NCI-H2171 (cell line): ENCODE results near the gene SLC16A1.
A peak's percentile ranks its signal among the peaks of the same experiment; 100 is the strongest.
"Not testable (repeated sequence)": the region's sequence is repeated elsewhere in the genome, so short reads cannot be mapped to it uniquely, and the experiment has no call there.

Experiments
- DNase-seq: peaks from one replicate; lab custom pipeline; 2025; lab: John Stamatoyannopoulos, UW

SLC16A1 gene

DNA sequence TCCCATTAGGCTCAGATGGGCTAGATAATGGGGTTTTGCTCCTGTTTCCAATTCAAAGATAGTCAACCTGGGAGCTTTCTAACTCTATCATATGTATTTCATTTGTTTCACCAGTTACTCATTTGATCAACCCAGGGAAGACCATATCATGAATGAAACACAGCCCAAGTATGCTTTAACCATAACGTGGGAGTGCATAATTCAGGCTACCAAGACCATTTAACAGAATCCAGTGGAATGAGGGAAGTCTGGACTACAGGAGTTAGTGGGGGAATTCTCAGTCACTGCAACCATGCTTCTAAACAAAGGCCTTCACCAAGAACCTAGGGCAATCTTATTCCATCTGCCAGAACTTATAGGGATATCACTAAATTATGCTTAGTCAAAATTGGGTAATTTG is 15.0 kb upstream of the SLC16A1 start:
- DNase-seq, result no peak

DNA sequence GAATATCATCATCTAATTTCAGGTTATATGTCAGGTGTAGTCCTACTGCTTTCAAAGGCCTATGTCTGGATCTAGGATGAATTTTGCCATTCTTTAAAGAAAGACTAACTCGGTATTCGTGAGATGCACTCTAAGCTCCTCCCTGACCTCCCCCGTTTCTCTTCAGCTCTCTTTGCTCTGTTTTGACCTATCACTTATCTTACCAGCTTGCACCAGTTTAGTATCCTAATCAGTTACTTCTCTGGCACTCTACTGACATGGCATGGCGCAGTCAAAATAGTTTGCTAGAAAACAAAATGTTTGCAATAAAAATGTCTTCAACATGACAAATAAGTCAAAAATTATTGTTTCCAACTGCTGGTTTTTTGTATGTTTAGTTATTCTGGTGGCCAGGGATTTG is 8.4 kb upstream of the SLC16A1 start:
- no peak for DNase-seq

DNA sequence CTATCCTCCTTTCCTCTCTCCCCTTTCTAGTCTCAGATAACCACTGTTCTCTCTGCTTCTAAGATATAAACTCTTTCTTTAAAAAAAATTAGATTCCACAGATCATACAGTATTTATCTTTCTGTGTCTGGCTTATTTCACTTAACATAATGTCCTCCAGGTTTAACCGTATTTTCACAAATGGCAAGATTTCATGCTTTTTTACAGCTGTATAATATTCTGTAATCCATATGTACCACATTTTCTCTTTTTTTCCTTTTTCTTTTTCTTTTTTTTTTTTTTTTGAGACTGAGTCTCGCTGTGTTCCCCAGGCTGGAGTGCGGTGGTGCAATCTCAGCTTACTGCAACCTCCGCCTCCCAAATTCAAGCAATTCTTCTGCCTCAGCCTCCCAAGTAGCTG is 5.1 kb upstream of the SLC16A1 start:
- DNase-seq, result no peak

DNA sequence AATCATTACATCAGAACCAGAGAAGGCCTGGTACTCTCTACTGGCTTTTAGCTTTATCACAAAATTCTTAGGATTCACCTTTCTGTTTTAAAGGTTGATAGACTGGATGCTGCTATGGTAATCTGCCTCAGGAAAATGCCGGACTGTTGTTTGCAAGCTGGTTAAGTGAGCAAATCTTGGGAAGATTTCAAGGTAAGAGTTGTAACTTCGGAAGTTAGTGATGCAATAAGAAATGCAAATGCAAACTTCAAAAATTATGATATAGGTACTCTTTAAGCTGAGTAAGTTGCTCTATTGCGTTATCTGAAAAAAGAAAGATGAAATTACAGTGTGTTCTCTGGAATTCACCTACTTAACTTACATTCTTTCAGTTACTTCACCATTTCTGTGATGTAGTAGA is 4.4 kb upstream of the SLC16A1 start:
- no peak for DNase-seq

DNA sequence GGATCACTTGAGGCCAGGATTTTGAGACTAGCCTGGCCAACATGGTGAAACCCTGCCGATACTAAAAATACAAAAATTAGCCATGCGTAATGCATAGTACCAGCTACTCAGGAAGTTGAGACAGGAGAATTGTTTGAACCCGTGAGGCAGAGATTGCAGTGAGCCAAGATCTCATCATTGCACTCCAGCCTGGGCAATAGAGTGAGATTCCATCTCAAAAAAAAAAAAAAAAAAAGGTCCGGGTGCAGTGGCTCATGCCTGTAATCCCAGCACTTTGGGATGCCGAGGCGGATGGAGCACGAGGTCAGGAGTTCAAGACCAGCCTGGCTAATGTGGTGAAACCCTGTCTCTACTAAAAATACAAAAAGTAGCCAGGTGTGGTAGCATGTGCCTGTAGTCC is 2.2 kb upstream of the SLC16A1 start:
- DNase-seq, result not testable (repeated sequence)

DNA sequence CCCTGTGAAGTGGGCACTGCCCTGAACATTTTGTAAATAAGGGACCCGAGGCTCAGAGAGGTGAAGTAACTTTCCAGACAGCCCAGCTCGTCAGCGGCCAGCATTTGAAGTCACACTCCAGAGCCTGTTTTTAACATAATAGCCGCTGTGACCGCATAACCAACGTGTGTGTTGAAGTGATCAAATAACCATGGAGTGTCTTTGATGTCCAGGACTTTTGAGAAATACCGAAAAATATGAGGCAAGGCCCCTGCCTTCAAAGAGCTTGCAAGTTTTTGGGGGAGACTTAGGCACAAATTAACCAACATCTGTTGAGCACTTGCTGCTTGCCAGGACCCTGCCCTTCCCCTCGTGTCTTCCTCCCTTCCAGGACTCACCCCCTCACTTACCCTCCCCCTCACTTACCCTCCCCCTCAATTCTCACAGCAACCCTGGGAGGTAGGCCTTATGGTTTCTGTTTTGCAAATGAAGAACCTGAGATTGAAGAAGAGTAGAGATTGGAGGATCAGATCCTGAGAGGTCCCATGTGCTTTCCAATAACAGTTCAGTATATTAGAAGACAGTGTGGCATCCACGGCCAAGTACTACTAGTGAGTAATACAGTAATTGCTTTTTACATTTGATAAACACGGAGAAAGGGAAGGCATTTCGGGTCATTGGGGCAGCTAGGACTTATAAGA is 1.3 kb upstream of the SLC16A1 start:
- peak; percentile 42 for DNase-seq

DNA sequence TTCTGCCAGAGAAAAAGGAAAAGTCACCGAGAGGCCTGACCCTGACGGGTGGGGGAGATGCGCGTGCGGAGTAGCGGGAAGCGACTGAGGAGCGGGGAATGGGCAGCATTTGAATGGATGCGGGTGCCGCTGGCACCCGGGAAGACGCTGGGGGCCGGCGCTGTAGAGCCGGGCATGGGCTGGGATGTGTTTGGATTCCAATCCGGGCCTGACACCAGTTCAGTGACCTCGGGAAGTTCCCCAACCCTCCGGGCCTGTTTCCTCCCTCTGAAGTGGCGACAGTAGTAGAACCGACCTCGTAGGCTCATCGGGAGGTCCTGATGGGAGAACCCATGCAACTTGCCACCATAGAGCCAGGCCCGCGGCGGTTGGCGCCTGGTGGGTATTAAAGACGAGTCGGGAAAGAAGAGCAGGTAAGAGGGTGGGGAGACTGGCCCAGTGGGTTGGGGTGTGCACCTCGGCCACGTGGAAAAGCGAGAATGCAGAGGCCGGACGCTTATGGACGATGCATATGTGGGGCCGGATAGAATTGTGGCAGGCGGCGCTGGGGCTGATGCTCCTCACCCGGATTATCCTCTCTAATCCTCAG is 642 bp upstream of the SLC16A1 start:
- peak; percentile 31 for DNase-seq

DNA sequence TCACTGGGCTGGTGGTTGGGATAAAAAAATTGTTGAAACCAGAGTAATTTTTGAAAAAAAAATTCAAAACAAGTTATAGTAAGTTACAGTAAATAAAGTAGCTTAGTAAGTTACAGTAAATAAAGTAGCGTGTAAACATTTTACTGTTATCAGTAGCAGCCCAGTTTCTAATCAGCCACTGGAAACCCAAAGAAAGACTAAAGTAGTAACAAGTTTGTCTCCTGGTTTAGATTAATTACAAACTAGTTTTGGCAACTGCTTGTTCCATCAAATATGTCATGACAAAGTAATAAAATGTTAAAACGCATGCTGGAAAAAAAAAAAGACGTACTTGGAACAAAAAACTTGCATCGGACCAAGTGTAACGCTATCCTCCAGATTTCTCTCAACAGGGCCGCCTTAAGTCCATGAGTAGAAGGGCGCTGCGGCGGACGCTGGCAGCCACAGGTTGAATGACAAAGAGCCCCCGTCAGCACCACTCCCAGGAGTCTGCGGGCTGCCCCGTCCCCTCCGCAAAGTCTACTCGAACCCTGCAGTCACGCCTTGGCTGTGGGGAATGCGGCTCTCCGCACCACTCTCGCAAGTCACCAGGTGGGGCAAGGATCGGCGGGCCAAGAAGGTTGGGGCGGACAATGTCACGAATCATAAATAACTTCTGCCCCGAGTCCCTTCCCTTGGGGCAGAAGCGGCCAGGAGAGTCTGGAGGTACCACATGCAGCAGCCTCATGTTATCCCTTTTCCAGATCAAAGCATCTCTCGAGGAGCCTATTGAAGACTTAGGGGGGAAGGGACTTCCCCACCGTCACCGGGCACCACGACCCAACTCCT is 837 bp downstream of the SLC16A1 start:
- DNase-seq, result peak; percentile 54

DNA sequence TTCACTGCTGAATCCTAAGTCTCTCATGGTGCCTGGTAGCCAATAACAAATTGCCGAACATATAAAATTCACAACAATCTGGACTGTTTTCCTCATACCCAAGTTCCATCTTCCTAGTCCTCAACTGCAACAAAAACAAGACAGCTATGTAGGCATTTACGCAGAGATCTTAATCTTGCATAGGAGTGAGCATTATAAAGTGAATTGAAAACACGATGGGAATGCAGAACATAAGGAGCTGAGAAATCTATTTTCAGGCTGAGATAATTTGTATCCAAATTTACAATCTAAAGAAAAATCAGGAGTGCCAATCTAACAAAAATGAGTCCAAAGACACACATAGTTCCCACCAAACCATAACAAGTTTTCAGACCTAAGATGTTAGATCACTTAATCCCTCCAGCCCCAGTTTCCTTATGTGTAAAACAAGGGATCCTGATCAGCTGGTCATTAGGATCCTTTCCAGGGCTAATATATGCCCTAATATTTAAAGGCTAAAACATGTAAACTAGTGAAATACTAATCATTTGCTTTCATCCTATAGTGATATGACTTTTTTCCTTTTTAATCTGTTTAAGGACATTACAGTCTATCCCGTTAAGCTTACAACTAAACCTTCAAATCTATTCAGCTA is 1.9 kb downstream of the SLC16A1 start:
- no peak for DNase-seq

DNA sequence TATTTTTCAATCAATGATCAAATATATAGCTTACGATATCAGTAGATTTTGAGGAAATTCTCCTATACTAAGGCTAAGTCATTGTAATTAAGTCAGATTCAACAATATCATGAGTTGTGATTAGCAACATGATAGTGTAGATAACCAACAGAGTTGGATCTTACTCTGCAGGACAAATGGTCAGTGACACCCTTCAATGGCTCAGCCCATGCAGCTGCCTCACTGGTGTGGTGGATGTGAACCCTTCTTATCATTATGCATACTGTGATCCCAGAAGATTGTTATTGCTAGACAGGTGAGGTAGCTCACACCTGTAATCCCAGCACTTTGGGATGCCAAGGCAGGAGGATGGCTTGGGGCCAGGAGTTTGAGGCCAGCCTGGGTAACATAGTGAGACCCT is 5.6 kb downstream of the SLC16A1 start:
- no peak for DNase-seq

DNA sequence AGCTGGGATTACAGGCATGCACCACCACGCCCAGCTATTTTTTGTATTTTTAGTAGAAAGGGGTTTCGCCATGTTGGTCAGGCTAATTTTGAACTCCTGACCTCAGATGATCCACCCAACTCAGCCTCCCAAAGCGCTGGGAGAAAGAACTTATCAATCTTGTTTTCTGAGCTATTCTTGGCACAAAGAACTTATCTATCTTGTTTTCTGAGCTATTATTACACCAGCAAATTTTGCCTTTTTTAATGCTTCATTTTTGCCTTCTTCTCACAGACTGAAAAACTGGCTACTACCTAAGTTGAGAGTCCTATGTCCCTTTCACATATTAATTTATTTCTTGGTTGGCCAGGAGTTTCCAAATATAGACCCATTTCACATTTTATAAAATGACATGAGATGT is 9.3 kb downstream of the SLC16A1 start:
- no peak for DNase-seq

DNA sequence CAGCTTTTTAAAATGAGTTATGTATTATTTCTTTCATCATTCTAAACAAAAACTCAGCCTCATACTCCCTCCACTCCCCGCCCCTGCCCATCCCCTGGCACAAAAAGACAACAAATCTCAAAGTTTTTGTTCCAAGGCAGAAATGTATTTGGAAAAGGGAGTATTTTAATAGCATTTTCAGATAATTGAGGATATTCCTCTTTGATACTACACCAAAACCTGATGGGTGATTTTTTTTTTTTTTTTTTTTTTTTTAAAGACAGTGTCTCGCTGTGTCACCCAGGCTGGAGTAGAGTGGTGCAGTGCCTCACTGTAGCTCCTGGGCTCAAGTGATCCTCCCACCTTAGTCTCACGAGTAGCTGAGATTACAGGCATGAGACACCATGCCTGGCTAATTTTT is 16.2 kb downstream of the SLC16A1 start:
- no peak for DNase-seq

DNA sequence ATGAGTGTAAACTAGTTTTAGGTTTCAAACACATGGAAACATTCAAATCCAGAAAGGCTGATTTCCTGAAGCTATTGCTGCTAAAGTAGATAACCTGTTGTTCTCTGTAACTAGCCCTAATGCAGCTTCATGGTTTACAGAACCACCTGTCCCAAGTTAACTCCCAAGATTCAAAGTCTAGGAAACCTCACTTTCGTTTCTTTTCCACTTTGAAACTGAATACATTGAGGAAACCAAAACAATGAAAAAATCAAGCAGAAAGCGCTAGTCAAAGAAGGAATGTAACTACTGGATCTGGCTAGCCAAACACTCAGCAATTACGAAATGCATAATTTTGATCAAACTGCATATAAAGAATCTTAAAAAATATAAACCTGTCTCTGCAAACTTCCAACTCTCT is 17.8 kb downstream of the SLC16A1 start:
- no peak for DNase-seq

DNA sequence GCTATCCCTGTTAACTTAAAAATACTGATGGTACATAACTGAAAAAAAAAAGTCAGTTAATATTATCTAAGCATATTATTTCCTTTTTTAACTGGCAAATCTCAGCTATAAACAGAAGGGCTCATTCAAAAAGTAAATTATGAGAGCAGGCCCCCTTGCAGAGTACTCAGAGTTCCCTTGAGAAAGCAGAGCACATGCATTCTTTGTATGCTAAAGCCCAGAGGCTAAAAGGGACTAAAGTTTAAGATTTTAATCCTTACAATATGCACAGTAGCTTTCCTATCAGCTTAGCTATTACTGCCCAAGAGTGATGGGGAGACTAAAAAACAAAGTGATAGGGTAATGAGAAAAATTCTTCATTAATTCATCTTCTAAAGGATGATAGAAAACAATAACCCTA is 18.5 kb downstream of the SLC16A1 start:
- DNase-seq, result no peak

DNA sequence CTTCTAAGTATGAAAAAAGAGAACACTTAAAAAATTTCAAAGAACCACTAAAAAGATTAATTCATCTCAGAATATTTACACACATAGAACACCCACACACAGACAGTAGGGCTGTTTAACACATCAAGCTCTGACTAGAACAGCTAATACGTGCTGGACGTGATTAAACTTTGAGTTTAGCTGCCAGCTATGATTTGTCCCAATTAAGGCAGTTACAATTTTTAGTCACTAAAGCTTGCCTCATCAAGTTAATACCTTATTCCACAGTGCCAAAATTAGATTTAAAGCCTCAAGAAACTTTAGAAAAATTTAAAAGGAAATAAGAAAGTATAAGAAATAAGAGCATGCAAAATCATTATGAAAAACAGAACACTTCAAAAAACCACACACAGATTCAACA is 18.9 kb downstream of the SLC16A1 start:
- DNase-seq, result no peak

DNA sequence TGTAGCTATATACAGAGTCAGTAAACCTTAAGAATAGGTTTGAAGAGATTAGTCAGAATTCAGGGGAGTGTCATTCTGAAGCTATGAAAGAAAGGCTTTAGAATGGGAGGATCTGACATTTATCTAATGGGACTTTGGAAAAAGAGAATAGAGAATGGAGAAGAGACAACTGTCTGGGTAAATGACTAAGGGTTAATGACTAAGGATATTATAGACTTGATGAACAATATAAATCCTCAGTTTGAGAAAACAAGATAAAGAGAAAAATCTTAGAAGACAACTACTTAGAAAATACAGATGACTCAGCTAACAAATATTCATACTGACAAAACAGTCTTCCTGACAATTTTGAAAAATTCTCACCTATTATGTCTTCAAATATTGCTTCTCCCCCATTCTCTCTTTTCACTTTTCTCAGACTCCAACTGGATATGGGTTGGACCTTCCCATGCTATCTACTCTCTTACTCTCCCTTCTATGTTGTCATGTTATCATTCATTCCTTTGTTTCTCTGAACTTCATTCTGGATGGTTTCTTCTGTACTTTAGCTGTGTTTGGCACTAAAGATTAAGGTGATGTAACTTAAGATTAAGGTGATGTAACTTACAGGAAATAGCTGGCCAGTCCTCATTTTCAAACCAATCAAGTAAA is 20.4 kb downstream of the SLC16A1 start:
- DNase-seq, result no peak

DNA sequence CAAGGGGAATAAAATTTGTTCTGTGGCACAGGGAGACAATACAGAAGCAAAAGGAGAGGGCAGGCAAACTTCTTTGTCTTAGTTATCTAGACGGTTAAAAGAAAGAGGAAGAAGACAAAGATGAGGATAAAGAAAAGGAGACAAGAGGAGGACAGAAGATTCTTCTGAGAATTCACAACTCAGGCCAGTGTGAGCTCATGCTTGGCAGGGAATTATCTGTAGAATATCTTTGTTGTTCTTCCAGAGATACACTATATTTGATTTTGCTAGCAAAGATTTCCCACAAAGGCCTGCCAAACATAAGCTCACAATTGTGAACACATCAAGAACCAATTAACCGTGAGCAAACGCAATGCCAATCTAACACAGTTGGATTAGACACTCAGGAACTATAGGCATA is 21.4 kb downstream of the SLC16A1 start:
- DNase-seq, result no peak

DNA sequence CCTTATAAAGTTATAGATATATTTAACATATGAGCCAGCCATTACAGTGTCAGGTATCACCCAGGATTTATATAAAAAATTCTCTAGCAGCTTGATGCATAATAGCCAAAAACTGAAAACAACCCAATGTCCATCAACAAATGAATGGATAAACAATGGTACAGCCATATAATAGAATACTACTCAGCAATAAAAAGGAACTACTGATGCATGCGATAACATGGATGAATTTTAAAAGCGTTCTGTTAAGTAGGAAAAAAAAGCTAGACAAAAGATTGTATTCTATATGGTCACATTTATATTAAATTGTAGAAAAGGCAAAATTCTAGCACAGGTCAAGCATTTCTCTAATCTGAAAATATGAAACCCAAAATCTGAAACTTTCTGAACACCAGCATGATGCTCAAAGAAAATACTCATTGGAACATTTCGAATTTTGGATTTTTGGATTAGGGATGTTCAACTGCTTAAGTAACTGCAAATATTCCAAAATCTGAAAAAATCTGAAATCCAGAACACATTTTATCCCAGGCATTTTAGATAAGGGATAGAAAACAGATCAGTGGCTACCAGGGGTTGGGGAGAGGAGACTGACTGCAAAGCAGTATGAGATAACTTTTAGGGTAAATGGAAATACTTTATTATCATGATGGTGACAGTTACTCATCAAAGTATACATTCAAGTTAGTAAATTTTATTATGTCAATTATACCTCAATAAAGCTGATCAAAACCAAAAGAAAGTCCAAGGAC is 22.0 kb downstream of the SLC16A1 start:
- DNase-seq, result no peak

DNA sequence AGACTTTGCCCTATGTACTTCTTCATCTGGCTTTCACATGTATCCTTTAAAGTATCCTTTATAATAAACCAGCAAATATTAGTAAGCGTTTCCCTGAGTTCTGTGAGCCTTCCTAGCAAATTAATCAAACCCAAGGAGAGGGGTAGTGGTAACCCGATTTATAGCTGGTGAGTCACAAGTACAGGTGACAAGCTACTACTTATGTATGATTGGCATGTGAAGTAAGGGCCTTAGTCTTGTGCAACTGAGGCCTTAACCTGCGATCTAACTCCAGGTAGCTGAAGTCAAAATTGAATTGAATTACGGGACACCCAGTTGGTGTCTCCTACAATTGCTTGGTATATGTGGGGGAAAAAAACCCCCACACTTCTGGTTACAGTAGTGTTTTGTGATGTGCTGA is 26.0 kb downstream of the SLC16A1 start:
- no peak for DNase-seq

DNA sequence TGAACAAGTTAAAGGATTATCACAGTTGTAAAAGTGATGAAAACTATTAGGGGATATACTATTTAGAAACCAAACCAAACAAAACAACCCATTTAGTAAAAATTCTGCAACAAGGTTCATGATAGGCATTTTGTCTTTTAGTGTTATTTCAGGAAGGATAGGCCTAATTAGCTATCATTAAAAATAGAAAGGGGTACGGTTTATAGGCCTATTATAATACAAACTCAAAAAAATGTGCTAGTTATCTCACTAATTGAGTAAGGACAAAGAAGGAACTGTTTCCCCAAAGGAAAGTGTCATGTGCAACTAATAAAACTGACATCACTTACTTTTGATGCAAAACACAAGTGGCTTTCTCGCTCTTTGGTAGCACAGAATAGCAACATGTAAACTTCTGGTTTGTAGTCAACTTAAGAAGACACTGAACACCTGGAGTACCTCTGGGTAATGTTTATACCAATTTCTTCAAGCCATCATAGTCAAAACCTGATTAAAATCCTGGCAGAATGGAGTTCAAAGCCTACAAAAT is 28.5 kb downstream of the SLC16A1 start:
- no peak for DNase-seq

DNA sequence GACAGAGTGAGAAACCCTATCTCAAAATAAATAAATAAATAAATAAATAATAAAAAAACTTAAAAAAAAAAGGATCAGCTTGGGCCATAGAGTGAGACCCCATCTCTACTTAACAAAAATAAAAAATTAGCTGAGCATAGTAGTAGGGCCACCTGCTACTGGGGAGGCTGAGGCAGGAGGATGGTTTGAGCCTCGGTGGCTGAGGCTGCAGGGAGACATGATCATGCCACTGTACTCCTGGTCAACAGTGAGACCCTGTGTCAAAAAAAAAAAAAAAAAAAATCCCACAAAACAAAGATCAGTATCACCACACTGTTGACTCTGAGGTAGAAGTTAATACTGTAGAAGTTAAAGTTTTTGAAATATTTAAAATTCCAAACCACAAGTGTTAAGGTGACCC is 29.1 kb downstream of the SLC16A1 start:
- DNase-seq, result no peak
